ENCODE results near the gene ZNF396. TPM values are rescaled to one million over a fixed set of nuclear protein-coding genes. Genes with fewer than 3 reads are reported as not detected.

The ZNF396 gene
- total and polyA plus RNA-seq, 7 donors: 0.30 to 0.79 (median 0.69) TPM

GRCh38 chr18:35407871-35408481, 30.8 kb upstream of the ZNF396 start:
- H3K9me3 ChIP-seq: no peaks in the 10 kb centered on the region
- peak; percentile 83 for TF ChIP-seq CTCF (IDR thresholded peaks at IDR 0.05)
- peak; percentile 73 to 90 (median 77) for ATAC-seq
- no peaks in the 10 kb centered on the region for H3K27me3 ChIP-seq (ENCODE audit: insufficient read depth in 3 of 3, low read length in 2 of 3)
- H3K27ac ChIP-seq: no peak overlapping the region
- H3K36me3 ChIP-seq (ENCODE audit: insufficient read depth in 1 of 2, low read depth in 1 of 2): no peaks in the 10 kb centered on the region
- no peak overlapping the region for H3K4me3 ChIP-seq
- H3K4me1 ChIP-seq: no peaks in the 10 kb centered on the region
- intact Hi-C loops (cut with DNase I): loop anchor here in 1 of 2 donors (5.0 kb wide), 1 partner anchor 544 kb away; no protein-coding TSS in a partner anchor
- WGBS, 3 donors: 35 to 41% (median 37%) methylated on average over 5 of the region's 5 CpGs
- DNase-seq: no peak

GRCh38 chr18:35406666-35407065, 29.5 kb upstream of the ZNF396 start:
- 87 to 93% (median 90%) methylated on average over 6 of the region's 6 CpGs for WGBS, 3 donors
- ATAC-seq: no peak
- H3K9me3 ChIP-seq: no peaks in the 10 kb centered on the region
- no peak overlapping the region for H3K27ac ChIP-seq
- no peak for DNase-seq
- TF ChIP-seq CTCF (IDR thresholded peaks at IDR 0.05): no peak
- no peaks in the 10 kb centered on the region for H3K27me3 ChIP-seq (ENCODE audit: insufficient read depth in 3 of 3, low read length in 2 of 3)
- H3K4me3 ChIP-seq: no peak overlapping the region
- intact Hi-C loops (cut with DNase I): loop anchor here in 1 of 2 donors (5.0 kb wide), 1 partner anchor 546 kb away; no protein-coding TSS in a partner anchor
- no peaks in the 10 kb centered on the region for H3K36me3 ChIP-seq (ENCODE audit: insufficient read depth in 1 of 2, low read depth in 1 of 2)
- no peaks in the 10 kb centered on the region for H3K4me1 ChIP-seq

GRCh38 chr18:35397976-35398375, 20.8 kb upstream of the ZNF396 start:
- DNase-seq (no peak), ATAC-seq (no peak)
- intact Hi-C loops (cut with DNase I): no loop called here
- no peak overlapping the region for H3K4me3 ChIP-seq
- no peaks in the 10 kb centered on the region for H3K36me3 ChIP-seq (ENCODE audit: insufficient read depth in 1 of 2, low read depth in 1 of 2)
- no peaks in the 10 kb centered on the region for H3K27me3 ChIP-seq (ENCODE audit: insufficient read depth in 3 of 3, low read length in 2 of 3)
- WGBS, 3 donors: 74 to 83% (median 83%) methylated on average over 2 of the region's 2 CpGs
- H3K27ac ChIP-seq: no peak overlapping the region
- H3K4me1 ChIP-seq: no peaks in the 10 kb centered on the region
- TF ChIP-seq CTCF (IDR thresholded peaks at IDR 0.05): no peak
- no peaks in the 10 kb centered on the region for H3K9me3 ChIP-seq

GRCh38 chr18:35393716-35394115, 16.6 kb upstream of the ZNF396 start:
- Histone ChIP-seq H3K4me1 (no peaks in the 10 kb centered on the region), H3K36me3 (ENCODE audit: insufficient read depth in 1 of 2, low read depth in 1 of 2) (no peaks in the 10 kb centered on the region), H3K27ac (no peak overlapping the region), H3K9me3 (peaks cover 7% of the 10 kb centered on the region), H3K4me3 (no peak overlapping the region), H3K27me3 (ENCODE audit: insufficient read depth in 3 of 3, low read length in 2 of 3) (no peaks in the 10 kb centered on the region)
- intact Hi-C loops (cut with DNase I): no loop called here
- no peak for TF ChIP-seq CTCF (IDR thresholded peaks at IDR 0.05)
- DNase-seq: no peak
- ATAC-seq: no peak

GRCh38 chr18:35392375-35392774, 15.2 kb upstream of the ZNF396 start:
- Histone ChIP-seq H3K9me3 (peaks cover 7% of the 10 kb centered on the region), H3K27ac (no peak overlapping the region), H3K27me3 (ENCODE audit: insufficient read depth in 3 of 3, low read length in 2 of 3) (no peaks in the 10 kb centered on the region), H3K36me3 (ENCODE audit: insufficient read depth in 1 of 2, low read depth in 1 of 2) (no peaks in the 10 kb centered on the region), H3K4me3 (no peak overlapping the region), H3K4me1 (no peaks in the 10 kb centered on the region)
- ATAC-seq (no peak), DNase-seq (no peak)
- no peak for TF ChIP-seq CTCF (IDR thresholded peaks at IDR 0.05)
- intact Hi-C loops (cut with DNase I): no loop called here
